ENCODE measurements around the gene CYLD. TPM values are rescaled to one million over a fixed set of nuclear protein-coding genes. Genes with fewer than 3 reads are reported as not detected.

The CYLD gene
- total RNA-seq, 4 donors from 2014 or later: 24.3 to 56.1 (median 30.0) TPM

GRCh38 chr16:50763211-50763610, 21.3 kb downstream of the CYLD start:
- Histone ChIP-seq H3K4me1 (no peaks in the 10 kb centered on the region), H3K27ac (no peak overlapping the region), H3K9me3 (peaks cover 0 to 5% (median 0%) of the 10 kb centered on the region in 4 donors), H3K36me3 (peaks cover 0 to 19% (median 0%) of the 10 kb centered on the region in 3 donors), H3K4me3 (no peak overlapping the region), H3K27me3 (no peaks in the 10 kb centered on the region)
- no peak for DNase-seq
- TF ChIP-seq, protein P1, sequence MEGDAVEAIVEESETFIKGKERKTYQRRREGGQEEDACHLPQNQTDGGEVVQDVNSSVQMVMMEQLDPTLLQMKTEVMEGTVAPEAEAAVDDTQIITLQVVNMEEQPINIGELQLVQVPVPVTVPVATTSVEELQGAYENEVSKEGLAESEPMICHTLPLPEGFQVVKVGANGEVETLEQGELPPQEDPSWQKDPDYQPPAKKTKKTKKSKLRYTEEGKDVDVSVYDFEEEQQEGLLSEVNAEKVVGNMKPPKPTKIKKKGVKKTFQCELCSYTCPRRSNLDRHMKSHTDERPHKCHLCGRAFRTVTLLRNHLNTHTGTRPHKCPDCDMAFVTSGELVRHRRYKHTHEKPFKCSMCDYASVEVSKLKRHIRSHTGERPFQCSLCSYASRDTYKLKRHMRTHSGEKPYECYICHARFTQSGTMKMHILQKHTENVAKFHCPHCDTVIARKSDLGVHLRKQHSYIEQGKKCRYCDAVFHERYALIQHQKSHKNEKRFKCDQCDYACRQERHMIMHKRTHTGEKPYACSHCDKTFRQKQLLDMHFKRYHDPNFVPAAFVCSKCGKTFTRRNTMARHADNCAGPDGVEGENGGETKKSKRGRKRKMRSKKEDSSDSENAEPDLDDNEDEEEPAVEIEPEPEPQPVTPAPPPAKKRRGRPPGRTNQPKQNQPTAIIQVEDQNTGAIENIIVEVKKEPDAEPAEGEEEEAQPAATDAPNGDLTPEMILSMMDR (IDR thresholded peaks at IDR 0.05): no peak
- TF ChIP-seq POLR2A (IDR thresholded peaks at IDR 0.05): no peak

DNA sequence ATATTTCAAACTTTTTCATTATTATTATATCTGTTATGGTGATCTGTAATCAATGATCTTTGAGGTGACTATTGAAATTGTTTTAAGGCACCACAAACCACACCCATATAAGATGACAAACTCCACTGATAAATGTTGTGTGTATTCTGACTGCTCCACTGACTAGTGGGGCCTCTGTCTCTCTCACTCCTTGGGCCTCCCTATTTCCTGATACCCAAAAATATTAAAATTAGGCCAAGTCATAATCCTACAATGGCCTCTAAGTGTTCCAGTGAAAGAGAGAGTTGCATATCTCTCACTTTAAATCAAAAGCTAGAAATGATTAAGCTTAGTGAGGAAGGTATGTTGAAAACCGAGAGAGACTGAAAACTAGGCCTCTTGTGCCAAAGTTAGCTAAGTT, 23.4 kb downstream of the CYLD start:
- TF ChIP-seq POLR2A (IDR thresholded peaks at IDR 0.05): no peak
- TF ChIP-seq, protein P1 (IDR thresholded peaks at IDR 0.05): no peak
- H3K27ac ChIP-seq: no peak overlapping the region
- H3K4me1 ChIP-seq: no peaks in the 10 kb centered on the region
- no peak for DNase-seq
- no peak overlapping the region for H3K4me3 ChIP-seq
- peaks cover 0 to 5% (median 0%) of the 10 kb centered on the region in 4 donors for H3K9me3 ChIP-seq
- H3K36me3 ChIP-seq: peaks cover 0 to 19% (median 0%) of the 10 kb centered on the region in 3 donors
- no peaks in the 10 kb centered on the region for H3K27me3 ChIP-seq

DNA sequence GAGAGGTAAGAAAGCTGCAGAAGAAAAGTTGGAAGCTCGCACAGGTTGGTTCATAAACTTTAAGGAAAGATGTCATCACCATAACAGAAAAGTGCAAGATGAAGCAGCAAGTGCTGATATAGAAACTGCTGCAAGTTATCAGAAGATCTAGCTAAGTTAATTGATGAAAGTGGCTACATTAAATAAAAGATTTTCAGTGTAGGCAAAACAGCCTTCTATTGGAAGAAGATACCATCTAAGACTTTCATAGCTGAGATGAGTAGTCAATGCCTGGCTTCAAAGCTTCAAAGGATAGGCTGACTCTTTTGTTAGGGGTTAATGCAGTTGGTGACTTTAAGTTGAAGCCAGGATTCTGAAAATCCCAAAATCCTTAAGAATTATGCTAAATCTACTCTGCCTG, 24.0 kb downstream of the CYLD start:
- TF ChIP-seq POLR2A (IDR thresholded peaks at IDR 0.05): no peak
- TF ChIP-seq, protein P1 (IDR thresholded peaks at IDR 0.05): no peak
- no peak overlapping the region for H3K27ac ChIP-seq
- peaks cover 0 to 5% (median 0%) of the 10 kb centered on the region in 4 donors for H3K9me3 ChIP-seq
- no peak overlapping the region for H3K4me3 ChIP-seq
- DNase-seq: no peak
- H3K36me3 ChIP-seq: peaks cover 0 to 22% (median 0%) of the 10 kb centered on the region in 3 donors
- H3K27me3 ChIP-seq: no peaks in the 10 kb centered on the region
- no peaks in the 10 kb centered on the region for H3K4me1 ChIP-seq

- no peaks in the 10 kb centered on the region for H3K27me3 ChIP-seq
- no peak for TF ChIP-seq POLR2A (IDR thresholded peaks at IDR 0.05)
- TF ChIP-seq, protein P1 (IDR thresholded peaks at IDR 0.05): no peak
- H3K4me3 ChIP-seq: no peak overlapping the region
- no peak overlapping the region for H3K27ac ChIP-seq
- peaks cover 0 to 5% (median 0%) of the 10 kb centered on the region in 4 donors for H3K9me3 ChIP-seq
- no peaks in the 10 kb centered on the region for H3K4me1 ChIP-seq
- peaks cover 0 to 22% (median 0%) of the 10 kb centered on the region in 3 donors for H3K36me3 ChIP-seq
- no peak for DNase-seq
Observed at GRCh38 chr16:50767197-50767596, 25.3 kb downstream of the CYLD start.

DNA sequence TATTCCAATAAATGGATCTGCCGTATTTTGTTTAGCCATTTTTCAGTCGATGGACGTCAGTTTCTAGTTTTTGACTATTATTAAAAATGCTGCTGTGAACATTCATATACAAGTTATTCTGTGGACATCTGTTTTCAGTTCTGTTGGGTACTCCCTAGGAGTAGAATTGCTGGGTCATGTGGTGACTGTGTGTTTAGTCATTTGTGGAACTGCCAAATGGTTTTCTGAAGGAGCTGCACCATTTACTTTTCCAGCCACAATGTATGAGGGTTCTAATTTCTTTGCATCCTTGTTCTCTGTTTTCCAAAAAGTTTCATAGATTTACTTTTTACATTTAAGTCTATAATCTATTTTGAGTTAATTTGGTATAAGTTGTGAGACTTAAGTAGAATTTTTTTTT, 29.5 kb downstream of the CYLD start:
- no peak for TF ChIP-seq POLR2A (IDR thresholded peaks at IDR 0.05)
- TF ChIP-seq, protein P1 (IDR thresholded peaks at IDR 0.05): no peak
- H3K4me1 ChIP-seq: no peaks in the 10 kb centered on the region
- H3K4me3 ChIP-seq: no peak overlapping the region
- DNase-seq: no peak
- no peaks in the 10 kb centered on the region for H3K9me3 ChIP-seq
- H3K27ac ChIP-seq: no peak overlapping the region
- H3K36me3 ChIP-seq: peaks cover 0 to 4% (median 0%) of the 10 kb centered on the region in 3 donors
- no peaks in the 10 kb centered on the region for H3K27me3 ChIP-seq

GRCh38 chr16:50774405-50774804, 32.5 kb downstream of the CYLD start:
- Histone ChIP-seq H3K36me3 (peaks cover 0 to 11% (median 0%) of the 10 kb centered on the region in 3 donors), H3K27me3 (no peaks in the 10 kb centered on the region), H3K27ac (no peak overlapping the region), H3K9me3 (no peaks in the 10 kb centered on the region), H3K4me3 (no peak overlapping the region), H3K4me1 (no peaks in the 10 kb centered on the region)
- DNase-seq: no peak
- TF ChIP-seq POLR2A (IDR thresholded peaks at IDR 0.05): no peak
- TF ChIP-seq, protein P1 (IDR thresholded peaks at IDR 0.05): no peak
